Tibial artery (tissue), 4 donors: Measurements from ENCODE around the gene STOX1.

ENCODE experiments used
- DNase-seq, 2 donors: peaks; one replicate each; pipeline ENCODE4 v3.0.0-alpha.2; 2019
- H3K27ac ChIP-seq, 2 donors: fragments of 200-600 bp; sonication (generic) in 1 of 2; 1 replicate in 1 of 2; 2 replicates in 1 of 2; pipeline ENCODE4 v1.5.1; 2018 to 2019; ENCODE audit warnings: mild to moderate bottlenecking in 1 of 2
- H3K27me3 ChIP-seq, 2 donors: fragments of 200-600 bp; sonication (generic) in 1 of 2; one replicate each; pipeline versions ENCODE4 v1.5.1 to v1.6.0; 2016 to 2019
- H3K36me3 ChIP-seq, 3 donors: fragments of 200-600 bp; sonication (generic) in 2 of 3; one replicate each; pipeline ENCODE4 v1.5.1; 2016 to 2019; ENCODE audit warnings: mild to moderate bottlenecking in 2 of 3
- H3K4me1 ChIP-seq, 4 donors: fragments of 200-600 bp; sonication (generic) in 2 of 4; 1 replicate in 3 of 4; 2 replicates in 1 of 4; pipeline ENCODE4 v1.5.1; 2016 to 2019
- H3K4me3 ChIP-seq, 2 donors: fragments of 200-600 bp; sonication (generic) in 1 of 2; 1 replicate in 1 of 2; 2 replicates in 1 of 2; pipeline ENCODE4 v1.5.1; 2018 to 2019; ENCODE audit warnings: mild to moderate bottlenecking in 2 of 2
- H3K9me3 ChIP-seq, 3 donors: fragments of 200-600 bp; sonication (generic) in 1 of 3; one replicate each; pipeline ENCODE4 v1.5.1; 2016 to 2019
- intact Hi-C: fragments of 100-400 bp; cut with DNase I; formaldehyde crosslinking; loops from one replicate; pipeline ENCODE4 v1.15.0; 2023; ENCODE audit warnings: low total_unique reads
- TF ChIP-seq, protein P1 (sequence below), 2 experiments: fragments of 200-600 bp in 1 of 2; fragments of 450-650 bp in 1 of 2; IDR thresholded peaks; one replicate each; pipeline ENCODE4 v1.5.1; 2017 to 2019; ENCODE audit warnings: antibody characterized with exemption in 2 of 2, mild to moderate bottlenecking in 1 of 2, moderate library complexity in 1 of 2

Gene STOX1

DNA sequence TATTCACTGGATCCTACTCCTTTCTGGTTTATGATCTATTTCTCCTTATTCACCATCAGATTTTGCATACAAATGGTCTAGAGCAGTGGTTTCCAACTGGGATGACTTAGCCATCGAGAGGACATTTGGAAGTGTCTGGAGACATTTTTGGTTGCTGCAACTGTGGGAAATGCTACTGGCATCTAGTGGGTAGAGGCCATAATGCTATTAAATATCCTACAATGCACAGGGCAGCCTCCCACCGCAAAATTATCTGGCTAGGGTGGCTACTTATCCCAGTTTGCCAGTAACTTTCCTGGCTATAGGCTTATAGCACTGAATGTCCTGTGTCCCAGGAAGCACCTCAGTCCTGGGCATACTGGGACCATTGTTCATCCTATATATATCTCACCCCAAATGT is 52.3 kb downstream of the STOX1 start:
- Histone ChIP-seq H3K9me3 (no peaks in the 10 kb centered on the region), H3K4me1 (no peaks in the 10 kb centered on the region), H3K27ac (no peak overlapping the region), H3K4me3 (no peak overlapping the region), H3K27me3 (peaks cover 0 to 3% of the 10 kb centered on the region in 2 donors), H3K36me3 (no peaks in the 10 kb centered on the region)
- TF ChIP-seq, protein P1, sequence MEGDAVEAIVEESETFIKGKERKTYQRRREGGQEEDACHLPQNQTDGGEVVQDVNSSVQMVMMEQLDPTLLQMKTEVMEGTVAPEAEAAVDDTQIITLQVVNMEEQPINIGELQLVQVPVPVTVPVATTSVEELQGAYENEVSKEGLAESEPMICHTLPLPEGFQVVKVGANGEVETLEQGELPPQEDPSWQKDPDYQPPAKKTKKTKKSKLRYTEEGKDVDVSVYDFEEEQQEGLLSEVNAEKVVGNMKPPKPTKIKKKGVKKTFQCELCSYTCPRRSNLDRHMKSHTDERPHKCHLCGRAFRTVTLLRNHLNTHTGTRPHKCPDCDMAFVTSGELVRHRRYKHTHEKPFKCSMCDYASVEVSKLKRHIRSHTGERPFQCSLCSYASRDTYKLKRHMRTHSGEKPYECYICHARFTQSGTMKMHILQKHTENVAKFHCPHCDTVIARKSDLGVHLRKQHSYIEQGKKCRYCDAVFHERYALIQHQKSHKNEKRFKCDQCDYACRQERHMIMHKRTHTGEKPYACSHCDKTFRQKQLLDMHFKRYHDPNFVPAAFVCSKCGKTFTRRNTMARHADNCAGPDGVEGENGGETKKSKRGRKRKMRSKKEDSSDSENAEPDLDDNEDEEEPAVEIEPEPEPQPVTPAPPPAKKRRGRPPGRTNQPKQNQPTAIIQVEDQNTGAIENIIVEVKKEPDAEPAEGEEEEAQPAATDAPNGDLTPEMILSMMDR (IDR thresholded peaks at IDR 0.05): no peak
- DNase-seq: no peak
- intact Hi-C loops: no loop called here

DNA sequence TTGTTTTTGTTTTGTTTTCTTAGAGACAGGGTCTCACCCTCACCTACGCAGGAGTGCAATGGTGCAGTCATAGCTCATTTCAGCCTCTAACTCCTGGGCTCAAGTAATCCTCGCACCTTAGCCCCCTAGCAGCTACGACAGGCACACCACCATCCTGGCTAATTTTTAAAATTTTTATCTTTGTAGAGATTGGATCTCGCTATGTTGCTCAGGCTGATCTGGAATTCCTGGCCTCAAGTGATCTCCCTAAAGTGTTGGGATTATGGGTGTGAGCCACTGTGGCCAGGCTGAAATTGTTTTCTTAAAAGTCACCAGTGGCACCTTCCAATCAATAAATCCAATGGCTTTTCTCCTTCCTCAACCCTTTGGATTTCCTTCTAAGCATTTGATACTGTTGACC is 52.9 kb downstream of the STOX1 start:
- Histone ChIP-seq H3K27ac (no peak overlapping the region), H3K4me3 (no peak overlapping the region), H3K4me1 (no peaks in the 10 kb centered on the region), H3K36me3 (no peaks in the 10 kb centered on the region), H3K9me3 (no peaks in the 10 kb centered on the region), H3K27me3 (peaks cover 0 to 3% of the 10 kb centered on the region in 2 donors)
- TF ChIP-seq, protein P1 (IDR thresholded peaks at IDR 0.05): no peak
- DNase-seq: no peak
- intact Hi-C loops: no loop called here

DNA sequence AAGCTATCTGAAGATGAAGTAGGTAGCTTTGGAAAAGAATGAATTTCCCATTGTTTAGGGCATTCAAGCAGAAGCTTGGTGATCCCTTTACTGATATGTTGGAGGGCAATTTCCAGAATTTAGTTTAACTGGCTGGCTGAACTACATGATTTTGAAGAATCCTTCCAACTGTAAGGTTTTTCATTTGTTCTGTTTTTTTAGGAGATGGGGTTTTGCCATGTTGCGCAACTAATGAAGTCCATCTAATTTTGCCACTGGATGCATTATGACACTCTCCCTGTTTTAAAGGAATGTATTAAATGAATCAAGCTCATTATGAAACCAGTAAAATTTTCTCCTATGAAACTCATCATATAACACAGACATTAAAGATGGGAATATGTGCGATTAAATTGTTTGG is 67.7 kb downstream of the STOX1 start:
- Histone ChIP-seq H3K4me3 (no peak overlapping the region), H3K36me3 (no peaks in the 10 kb centered on the region), H3K9me3 (no peaks in the 10 kb centered on the region), H3K27ac (no peak overlapping the region), H3K4me1 (peaks cover 0 to 4% (median under 1%) of the 10 kb centered on the region in 4 donors), H3K27me3 (no peaks in the 10 kb centered on the region)
- TF ChIP-seq, protein P1 (IDR thresholded peaks at IDR 0.05): no peak
- DNase-seq: no peak
- intact Hi-C loops: loop anchor here (10.0 kb wide), 1 partner anchor 100 kb away; no protein-coding TSS in a partner anchor

DNA sequence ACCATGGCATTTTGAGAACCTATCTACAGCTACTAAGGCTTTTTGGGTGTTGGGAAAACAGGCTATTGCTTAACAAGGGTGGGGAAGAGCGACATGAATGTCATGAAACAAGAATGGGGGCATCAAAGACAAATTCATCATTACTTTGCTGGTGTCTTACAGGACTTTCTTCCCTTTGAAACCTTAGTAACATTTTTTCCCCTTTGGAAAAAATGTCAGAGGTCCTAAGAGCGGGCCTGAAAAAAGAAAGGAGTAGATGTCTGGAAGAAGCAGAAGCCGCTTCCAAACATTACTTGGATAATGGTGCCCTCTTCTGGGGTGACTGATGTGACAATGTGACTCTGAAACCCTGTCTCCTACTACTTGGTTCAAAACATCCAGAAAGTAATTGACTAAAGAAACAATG is 70.0 kb downstream of the STOX1 start:
- Histone ChIP-seq H3K36me3 (no peaks in the 10 kb centered on the region), H3K9me3 (no peaks in the 10 kb centered on the region), H3K4me1 (peaks cover 0 to 17% (median 8%) of the 10 kb centered on the region in 4 donors), H3K27me3 (no peaks in the 10 kb centered on the region), H3K4me3 (no peak overlapping the region), H3K27ac (no peak overlapping the region)
- peak in 1 of 2 donors; percentile 34 for DNase-seq
- intact Hi-C loops: loop anchor here (10.0 kb wide), 1 partner anchor 103 kb away; no protein-coding TSS in a partner anchor
- TF ChIP-seq, protein P1 (IDR thresholded peaks at IDR 0.05): peak; percentile 51 to 52

DNA sequence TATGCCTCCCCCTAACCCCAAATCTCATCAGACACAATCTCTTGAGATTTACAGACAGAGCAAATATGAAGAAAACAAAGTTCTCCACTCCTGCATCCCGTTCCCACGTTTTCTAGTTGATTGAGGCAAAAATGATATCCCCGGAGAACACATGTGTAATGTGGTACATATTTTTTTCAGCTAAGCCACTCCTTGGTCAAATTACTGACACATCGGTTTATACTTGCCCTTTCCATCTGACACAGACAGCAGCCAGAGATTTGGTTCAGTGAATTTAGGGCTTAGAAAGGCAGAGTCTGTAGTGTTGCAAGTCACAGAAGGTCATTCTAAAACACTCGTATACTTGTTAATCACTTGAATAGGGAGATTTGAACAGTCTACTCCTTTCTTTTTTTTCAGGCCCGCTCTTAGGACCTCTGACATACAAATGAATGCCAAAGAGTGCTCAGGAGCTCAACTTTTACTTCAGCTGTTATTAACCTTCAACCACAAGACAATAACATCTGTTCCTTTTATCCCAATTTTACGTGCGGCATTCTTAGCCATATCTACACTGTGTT is 71.9 kb downstream of the STOX1 start:
- no peak overlapping the region for H3K4me3 ChIP-seq
- DNase-seq: no peak
- peak overlapping the region in 1 of 2 donors; percentile 98 for H3K27ac ChIP-seq
- no peaks in the 10 kb centered on the region for H3K9me3 ChIP-seq
- TF ChIP-seq, protein P1 (IDR thresholded peaks at IDR 0.05): no peak
- intact Hi-C loops: loop anchor here (10.0 kb wide), 1 partner anchor 104 kb away; no protein-coding TSS in a partner anchor
- H3K4me1 ChIP-seq: peaks cover 0 to 36% (median 13%) of the 10 kb centered on the region in 4 donors
- H3K27me3 ChIP-seq: no peaks in the 10 kb centered on the region
- no peaks in the 10 kb centered on the region for H3K36me3 ChIP-seq
